Liver (tissue), 9 donors: ENCODE results near the gene THRB. TPM values are rescaled to one million over a fixed set of nuclear protein-coding genes. Genes with fewer than 3 reads are reported as not detected.

Experiments used
- DNase-seq: peaks from one replicate; pipeline ENCODE4 v3.0.0-alpha.2; 2017; ENCODE audit warnings: low spot score
- H3K27ac ChIP-seq, 2 donors: one replicate each; pipeline ENCODE4 v1.7.0; 2013; ENCODE audit warnings: inconsistent platforms in 2 of 2, low read length in 2 of 2, control low read depth in 1 of 2, low read depth in 1 of 2, mild to moderate bottlenecking in 1 of 2
- H3K27me3 ChIP-seq, 4 donors: one replicate each; pipeline versions ENCODE4 v1.6.1 to v1.7.0; 2013; ENCODE audit warnings: low read length in 3 of 4, inconsistent platforms in 1 of 4, mild to moderate bottlenecking in 1 of 4, moderate library complexity in 1 of 4; ENCODE audit not compliant: control insufficient read depth in 4 of 4, insufficient read depth in 4 of 4
- H3K36me3 ChIP-seq, 4 donors: one replicate each; pipeline versions ENCODE4 v1.6.1 to v1.7.0; 2013; ENCODE audit warnings: low read length in 3 of 4, mild to moderate bottlenecking in 3 of 4, low read depth in 1 of 4, moderate library complexity in 1 of 4; ENCODE audit not compliant: control insufficient read depth in 4 of 4, insufficient read depth in 3 of 4
- H3K4me1 ChIP-seq, 4 donors: one replicate each; pipeline versions ENCODE4 v1.6.1 to v1.7.0; 2013; ENCODE audit warnings: low read length in 3 of 4, mild to moderate bottlenecking in 3 of 4, moderate library complexity in 1 of 4; ENCODE audit not compliant: control insufficient read depth in 4 of 4, insufficient read depth in 4 of 4
- H3K4me3 ChIP-seq, 3 donors: one replicate each; pipeline versions ENCODE4 v1.6.1 to v1.7.0; 2013; ENCODE audit warnings: low read length in 3 of 3, control low read depth in 1 of 3, low read depth in 1 of 3, mild to moderate bottlenecking in 1 of 3
- H3K9ac ChIP-seq, 2 donors: one replicate each; pipeline ENCODE4 v1.7.0; 2013; ENCODE audit warnings: low read length in 2 of 2, mild to moderate bottlenecking in 2 of 2, moderate library complexity in 2 of 2, control low read depth in 1 of 2, low read depth in 1 of 2
- H3K9me3 ChIP-seq, 4 donors: one replicate each; pipeline versions ENCODE4 v1.6.1 to v1.7.0; 2013; ENCODE audit warnings: low read length in 3 of 4; ENCODE audit not compliant: control insufficient read depth in 4 of 4
- EGR1 ChIP-seq, 2 donors: IDR thresholded peaks; 2 replicates each; pipeline ENCODE4 v1.6.1; 2016 to 2018; ENCODE audit warnings: antibody characterized with exemption in 2 of 2, low read depth in 2 of 2
- FOXA1 ChIP-seq: IDR thresholded peaks from 2 replicates; pipeline ENCODE4 v1.6.1; 2016; ENCODE audit warnings: antibody characterized with exemption
- FOXA2 ChIP-seq: IDR thresholded peaks from 2 replicates; pipeline ENCODE4 v1.6.1; 2016; ENCODE audit warnings: antibody characterized with exemption
- GABPA ChIP-seq, 2 donors: IDR thresholded peaks in 1 of 2; conservative IDR thresholded peaks in 1 of 2; 2 replicates each; pipeline ENCODE4 v1.6.1; 2016; ENCODE audit warnings: antibody characterized with exemption in 2 of 2, mild to moderate bottlenecking in 1 of 2, moderate library complexity in 1 of 2
- HNF4A ChIP-seq, 2 donors: conservative IDR thresholded peaks; 2 replicates each; pipeline ENCODE4 v1.6.1; 2016; ENCODE audit warnings: antibody characterized with exemption in 2 of 2, mild to moderate bottlenecking in 2 of 2
- HNF4G ChIP-seq: IDR thresholded peaks from 2 replicates; pipeline ENCODE4 v1.6.1; 2016; ENCODE audit warnings: antibody characterized with exemption
- JUND ChIP-seq, 2 donors: IDR thresholded peaks; 2 replicates each; pipeline ENCODE4 v1.6.1; 2016; ENCODE audit warnings: antibody characterized with exemption in 2 of 2
- NR2F2 ChIP-seq: IDR thresholded peaks from 2 replicates; pipeline ENCODE4 v1.6.1; 2016; ENCODE audit warnings: antibody characterized with exemption
- RAD21 ChIP-seq, 2 donors: IDR thresholded peaks; 2 replicates each; pipeline ENCODE4 v1.6.1; 2016; ENCODE audit warnings: antibody characterized with exemption in 2 of 2, mild to moderate bottlenecking in 2 of 2
- RXRA ChIP-seq, 2 donors: IDR thresholded peaks; 2 replicates each; pipeline ENCODE4 v1.6.1; 2017 to 2018; ENCODE audit warnings: antibody characterized with exemption in 2 of 2, mild to moderate bottlenecking in 1 of 2
- SP1 ChIP-seq: IDR thresholded peaks from 2 replicates; pipeline ENCODE4 v1.6.1; 2018; ENCODE audit warnings: antibody characterized with exemption, mild to moderate bottlenecking
- TAF1 ChIP-seq: conservative IDR thresholded peaks from 2 replicates; pipeline ENCODE4 v1.6.1; 2016; ENCODE audit warnings: antibody characterized with exemption, mild to moderate bottlenecking
- YY1 ChIP-seq: IDR thresholded peaks from 2 replicates; pipeline ENCODE4 v1.6.1; 2016; ENCODE audit warnings: antibody characterized with exemption, mild to moderate bottlenecking
- ZBTB33 ChIP-seq: IDR thresholded peaks from 2 replicates; pipeline ENCODE4 v1.6.1; 2016; ENCODE audit warnings: antibody characterized with exemption
- WGBS: extraction: QIAGEN DNeasy Blood & Tissue Kit; methylation state at CpG from one replicate; pipeline ENCODE4 v1.1.7; 2013; 5-methylcytosine and 5-hydroxymethylcytosine counted together
- polyA plus RNA-seq, 2 donors: library from polyadenylated mRNA; stranded (reverse) in 1 of 2; unstranded in 1 of 2; fragments of 200-250 nt in 1 of 2; fragments of >200 nt in 1 of 2; fragmentation: Nextera tagmentation in 1 of 2; extraction: Ambion mirVana in 1 of 2; gene quantifications; one replicate each; pipeline versions ENCODE4 v1.2.1 to v1.2.3, GENCODE V29; 2013 to 2015
- total RNA-seq, 2 donors: library from RNA; depleted of rRNA; stranded (reverse); fragments of >200 nt; gene quantifications; one replicate each; pipeline ENCODE4 v1.2.3, GENCODE V29; 2014
- TF ChIP-seq, protein P1 (sequence below): IDR thresholded peaks from 2 replicates; pipeline ENCODE4 v1.6.1; 2016; ENCODE audit warnings: antibody characterized with exemption
- TF ChIP-seq, protein P2 (sequence below): IDR thresholded peaks from 2 replicates; pipeline ENCODE4 v1.6.1; 2016; ENCODE audit warnings: antibody characterized with exemption
- TF ChIP-seq, protein P3 (sequence below): fragments of 150-350 bp; IDR thresholded peaks from 2 replicates; pipeline ENCODE4 v1.5.1; 2017; ENCODE audit warnings: improper control_type of control experiment, low read depth, low read length; ENCODE audit not compliant: missing input control
- TF ChIP-seq, protein P4 (sequence below): IDR thresholded peaks from 2 replicates; pipeline ENCODE4 v1.6.1; 2016; ENCODE audit warnings: antibody characterized with exemption, mild to moderate bottlenecking
- donor health status: healthy.
- donor health status: healthy.
- donor health status: healthy.
- donor health status: healthy.
- donor health status: healthy.

The THRB gene
- total and polyA plus RNA-seq, 4 donors = 5.9 to 23.9 (median 9.3) TPM

DNA sequence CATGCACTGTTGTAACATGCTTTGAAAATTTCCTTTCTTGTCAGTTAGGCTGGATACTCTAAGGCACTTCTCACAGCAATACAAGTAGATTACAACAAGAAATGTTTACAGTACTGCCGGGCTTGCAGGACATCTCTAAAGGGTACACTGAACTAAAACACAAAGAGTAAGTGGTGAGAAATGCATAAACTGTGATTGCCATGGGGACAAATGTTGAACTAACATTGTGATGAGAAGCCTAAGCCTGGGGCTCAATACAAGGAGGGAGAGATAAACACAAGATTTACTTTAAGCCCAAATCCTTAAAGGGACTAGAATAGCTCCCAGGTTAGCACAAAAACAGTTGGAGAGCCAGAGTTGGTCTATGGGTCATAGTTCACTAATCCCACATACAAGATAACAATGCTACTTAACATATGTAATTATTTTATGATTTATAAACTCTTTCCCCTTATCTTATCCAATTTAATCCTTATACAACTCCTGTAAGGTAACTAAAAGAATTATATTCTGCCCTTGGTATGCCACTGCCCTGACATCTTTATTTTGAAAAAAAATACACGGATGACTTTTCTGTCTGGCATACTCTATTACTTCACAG, 126.9 kb downstream of the THRB start:
- H3K27me3 ChIP-seq = no peaks in the 10 kb centered on the region
- H3K4me1 ChIP-seq = peaks cover 0 to 34% (median 12%) of the 10 kb centered on the region in 4 donors
- H3K9me3 ChIP-seq = no peaks in the 10 kb centered on the region
- no peak overlapping the region for H3K4me3 ChIP-seq
- WGBS = 57% methylated on average over 2 of the region's 2 CpGs
- H3K9ac ChIP-seq = no peak overlapping the region
- TF ChIP-seq GABPA (IDR thresholded peaks at IDR 0.05 in 1 of 2, conservative IDR thresholded peaks at IDR 0.05 in 1 of 2) (no peak), HNF4G (no peak), TAF1 (no peak), ZBTB33 (no peak), FOXA2 (no peak)
- no peak for DNase-seq
- no peaks in the 10 kb centered on the region for H3K36me3 ChIP-seq
- peak overlapping the region; percentile 25 to 87 for H3K27ac ChIP-seq

- no peak for TF ChIP-seq FOXA1
- TF ChIP-seq EGR1 (IDR thresholded peaks at IDR 0.05; ENCODE audit: low read depth in 2 of 2) = no peak
- no peak for TF ChIP-seq HNF4G
- TF ChIP-seq HNF4A (conservative IDR thresholded peaks at IDR 0.05) = no peak
- no peak for TF ChIP-seq FOXA2
- TF ChIP-seq, protein P1, sequence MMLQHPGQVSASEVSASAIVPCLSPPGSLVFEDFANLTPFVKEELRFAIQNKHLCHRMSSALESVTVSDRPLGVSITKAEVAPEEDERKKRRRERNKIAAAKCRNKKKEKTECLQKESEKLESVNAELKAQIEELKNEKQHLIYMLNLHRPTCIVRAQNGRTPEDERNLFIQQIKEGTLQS = no peak
- TF ChIP-seq, protein P2, sequence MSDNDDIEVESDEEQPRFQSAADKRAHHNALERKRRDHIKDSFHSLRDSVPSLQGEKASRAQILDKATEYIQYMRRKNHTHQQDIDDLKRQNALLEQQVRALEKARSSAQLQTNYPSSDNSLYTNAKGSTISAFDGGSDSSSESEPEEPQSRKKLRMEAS = no peak
- no peak for TF ChIP-seq JUND (IDR thresholded peaks at IDR 0.05)
- TF ChIP-seq RXRA (IDR thresholded peaks at IDR 0.05) = no peak
- no peak for TF ChIP-seq GABPA (IDR thresholded peaks at IDR 0.05 in 1 of 2, conservative IDR thresholded peaks at IDR 0.05 in 1 of 2)
- no peak for TF ChIP-seq RAD21 (IDR thresholded peaks at IDR 0.05)
- TF ChIP-seq SP1 = no peak
- TF ChIP-seq, protein P3, sequence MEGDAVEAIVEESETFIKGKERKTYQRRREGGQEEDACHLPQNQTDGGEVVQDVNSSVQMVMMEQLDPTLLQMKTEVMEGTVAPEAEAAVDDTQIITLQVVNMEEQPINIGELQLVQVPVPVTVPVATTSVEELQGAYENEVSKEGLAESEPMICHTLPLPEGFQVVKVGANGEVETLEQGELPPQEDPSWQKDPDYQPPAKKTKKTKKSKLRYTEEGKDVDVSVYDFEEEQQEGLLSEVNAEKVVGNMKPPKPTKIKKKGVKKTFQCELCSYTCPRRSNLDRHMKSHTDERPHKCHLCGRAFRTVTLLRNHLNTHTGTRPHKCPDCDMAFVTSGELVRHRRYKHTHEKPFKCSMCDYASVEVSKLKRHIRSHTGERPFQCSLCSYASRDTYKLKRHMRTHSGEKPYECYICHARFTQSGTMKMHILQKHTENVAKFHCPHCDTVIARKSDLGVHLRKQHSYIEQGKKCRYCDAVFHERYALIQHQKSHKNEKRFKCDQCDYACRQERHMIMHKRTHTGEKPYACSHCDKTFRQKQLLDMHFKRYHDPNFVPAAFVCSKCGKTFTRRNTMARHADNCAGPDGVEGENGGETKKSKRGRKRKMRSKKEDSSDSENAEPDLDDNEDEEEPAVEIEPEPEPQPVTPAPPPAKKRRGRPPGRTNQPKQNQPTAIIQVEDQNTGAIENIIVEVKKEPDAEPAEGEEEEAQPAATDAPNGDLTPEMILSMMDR = no peak
- TF ChIP-seq YY1 = no peak
- no peak for TF ChIP-seq TAF1
- TF ChIP-seq, protein P4, sequence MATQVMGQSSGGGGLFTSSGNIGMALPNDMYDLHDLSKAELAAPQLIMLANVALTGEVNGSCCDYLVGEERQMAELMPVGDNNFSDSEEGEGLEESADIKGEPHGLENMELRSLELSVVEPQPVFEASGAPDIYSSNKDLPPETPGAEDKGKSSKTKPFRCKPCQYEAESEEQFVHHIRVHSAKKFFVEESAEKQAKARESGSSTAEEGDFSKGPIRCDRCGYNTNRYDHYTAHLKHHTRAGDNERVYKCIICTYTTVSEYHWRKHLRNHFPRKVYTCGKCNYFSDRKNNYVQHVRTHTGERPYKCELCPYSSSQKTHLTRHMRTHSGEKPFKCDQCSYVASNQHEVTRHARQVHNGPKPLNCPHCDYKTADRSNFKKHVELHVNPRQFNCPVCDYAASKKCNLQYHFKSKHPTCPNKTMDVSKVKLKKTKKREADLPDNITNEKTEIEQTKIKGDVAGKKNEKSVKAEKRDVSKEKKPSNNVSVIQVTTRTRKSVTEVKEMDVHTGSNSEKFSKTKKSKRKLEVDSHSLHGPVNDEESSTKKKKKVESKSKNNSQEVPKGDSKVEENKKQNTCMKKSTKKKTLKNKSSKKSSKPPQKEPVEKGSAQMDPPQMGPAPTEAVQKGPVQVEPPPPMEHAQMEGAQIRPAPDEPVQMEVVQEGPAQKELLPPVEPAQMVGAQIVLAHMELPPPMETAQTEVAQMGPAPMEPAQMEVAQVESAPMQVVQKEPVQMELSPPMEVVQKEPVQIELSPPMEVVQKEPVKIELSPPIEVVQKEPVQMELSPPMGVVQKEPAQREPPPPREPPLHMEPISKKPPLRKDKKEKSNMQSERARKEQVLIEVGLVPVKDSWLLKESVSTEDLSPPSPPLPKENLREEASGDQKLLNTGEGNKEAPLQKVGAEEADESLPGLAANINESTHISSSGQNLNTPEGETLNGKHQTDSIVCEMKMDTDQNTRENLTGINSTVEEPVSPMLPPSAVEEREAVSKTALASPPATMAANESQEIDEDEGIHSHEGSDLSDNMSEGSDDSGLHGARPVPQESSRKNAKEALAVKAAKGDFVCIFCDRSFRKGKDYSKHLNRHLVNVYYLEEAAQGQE = no peak
- TF ChIP-seq NR2F2 = no peak
- no peak for TF ChIP-seq ZBTB33
- H3K4me3 ChIP-seq = no peak overlapping the region
- H3K9ac ChIP-seq = no peak overlapping the region
- no peak for DNase-seq
- peak overlapping the region; percentile 25 to 87 for H3K27ac ChIP-seq
- 87% methylated on average over 3 of the region's 3 CpGs for WGBS
- H3K36me3 ChIP-seq = no peaks in the 10 kb centered on the region
- no peaks in the 10 kb centered on the region for H3K27me3 ChIP-seq
- H3K4me1 ChIP-seq = peaks cover 0 to 39% (median 14%) of the 10 kb centered on the region in 4 donors
- no peaks in the 10 kb centered on the region for H3K9me3 ChIP-seq
Observed at GRCh38 chr3:24367216-24367615, 127.4 kb downstream of the THRB start.
